NCI-H128 (cell line): ENCODE measurements around the gene IGFALS.

ENCODE experiments used
- DNase-seq: peaks from one replicate; lab custom pipeline; 2025; ENCODE audit not compliant: unreplicated experiment; lab: John Stamatoyannopoulos, UW

The IGFALS gene

GRCh38 chr16:1767116-1767994 lies 26.1 kb downstream of the IGFALS start:
- DNase-seq = no peak

GRCh38 chr16:1766701-1767100 lies 26.8 kb downstream of the IGFALS start:
- DNase-seq = no peak

GRCh38 chr16:1766231-1766630 lies 27.3 kb downstream of the IGFALS start:
- no peak for DNase-seq

- DNase-seq = no peak
These were observed 27.7 kb downstream of the IGFALS start for GRCh38 chr16:1765826-1766225.

- DNase-seq = no peak
These were observed 28.5 kb downstream of the IGFALS start for GRCh38 chr16:1764971-1765370.

- no peak for DNase-seq
These were observed 29.7 kb downstream of the IGFALS start for GRCh38 chr16:1763521-1764511.

- DNase-seq = no peak
These were observed 30.5 kb downstream of the IGFALS start for GRCh38 chr16:1762879-1763520.

- no peak for DNase-seq
These were observed 31.2 kb downstream of the IGFALS start for GRCh38 chr16:1762196-1762878.

- no peak for DNase-seq
These were observed 31.8 kb downstream of the IGFALS start for GRCh38 chr16:1761751-1762150.

- no peak for DNase-seq
These were observed 32.6 kb downstream of the IGFALS start for GRCh38 chr16:1760911-1761310.

- DNase-seq = no peak
These were observed 34.0 kb downstream of the IGFALS start for GRCh38 chr16:1759511-1759910.

- no peak for DNase-seq
These were observed 34.6 kb downstream of the IGFALS start for GRCh38 chr16:1758923-1759322.

- no peak for DNase-seq
These were observed 35.6 kb downstream of the IGFALS start for GRCh38 chr16:1757714-1758461.

GRCh38 chr16:1754204-1754603 lies 39.3 kb downstream of the IGFALS start:
- no peak for DNase-seq

- no peak for DNase-seq
These were observed 40.7 kb downstream of the IGFALS start for GRCh38 chr16:1752853-1753252.

GRCh38 chr16:1751946-1752345 lies 41.6 kb downstream of the IGFALS start:
- no peak for DNase-seq

GRCh38 chr16:1749152-1750117 lies 44.1 kb downstream of the IGFALS start:
- DNase-seq = no peak

- DNase-seq = no peak
These were observed 45.6 kb downstream of the IGFALS start for GRCh38 chr16:1747934-1748333.

GRCh38 chr16:1746693-1747195 lies 46.8 kb downstream of the IGFALS start:
- DNase-seq = no peak
